Fibroblast of mammary gland (primary cell): ENCODE measurements around the gene INHBC.

Source experiments
- DNase-seq: peaks from one replicate; pipeline ENCODE4 v3.0.0-alpha.2; 2010; ENCODE audit warnings: low read depth
- H3K4me3 ChIP-seq: 2 replicates; pipeline ENCODE4 v1.5.1; 2011; ENCODE audit warnings: low read depth, mild to moderate bottlenecking, low read length, moderate library complexity; ENCODE audit not compliant: control insufficient read depth
- TF ChIP-seq, protein P1 (sequence below): conservative IDR thresholded peaks from 2 replicates; pipeline ENCODE4 v1.5.1; 2011; ENCODE audit warnings: low read depth, low read length, inconsistent platforms; ENCODE audit not compliant: control insufficient read depth, insufficient read depth

INHBC gene

DNA sequence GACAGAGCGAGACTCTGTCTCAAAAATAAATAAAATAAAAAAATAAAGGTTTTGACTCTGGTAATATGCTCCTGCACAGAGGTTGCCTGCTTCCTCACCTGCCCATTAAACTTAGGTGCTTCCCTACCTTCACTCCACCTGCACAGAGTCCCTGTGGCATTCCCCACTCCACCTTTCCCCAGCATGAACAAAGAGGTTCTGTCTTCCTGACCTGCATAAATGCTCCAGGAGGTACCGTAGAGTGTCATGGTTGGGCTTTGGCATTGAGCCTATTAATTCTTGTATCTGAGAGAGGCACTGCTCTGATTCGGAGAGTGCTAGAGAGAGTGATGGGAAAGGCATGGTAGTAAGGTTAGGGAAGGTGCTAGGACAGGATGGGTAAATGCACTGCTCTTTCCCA, 38.8 kb downstream of the INHBC start:
- TF ChIP-seq, protein P1, sequence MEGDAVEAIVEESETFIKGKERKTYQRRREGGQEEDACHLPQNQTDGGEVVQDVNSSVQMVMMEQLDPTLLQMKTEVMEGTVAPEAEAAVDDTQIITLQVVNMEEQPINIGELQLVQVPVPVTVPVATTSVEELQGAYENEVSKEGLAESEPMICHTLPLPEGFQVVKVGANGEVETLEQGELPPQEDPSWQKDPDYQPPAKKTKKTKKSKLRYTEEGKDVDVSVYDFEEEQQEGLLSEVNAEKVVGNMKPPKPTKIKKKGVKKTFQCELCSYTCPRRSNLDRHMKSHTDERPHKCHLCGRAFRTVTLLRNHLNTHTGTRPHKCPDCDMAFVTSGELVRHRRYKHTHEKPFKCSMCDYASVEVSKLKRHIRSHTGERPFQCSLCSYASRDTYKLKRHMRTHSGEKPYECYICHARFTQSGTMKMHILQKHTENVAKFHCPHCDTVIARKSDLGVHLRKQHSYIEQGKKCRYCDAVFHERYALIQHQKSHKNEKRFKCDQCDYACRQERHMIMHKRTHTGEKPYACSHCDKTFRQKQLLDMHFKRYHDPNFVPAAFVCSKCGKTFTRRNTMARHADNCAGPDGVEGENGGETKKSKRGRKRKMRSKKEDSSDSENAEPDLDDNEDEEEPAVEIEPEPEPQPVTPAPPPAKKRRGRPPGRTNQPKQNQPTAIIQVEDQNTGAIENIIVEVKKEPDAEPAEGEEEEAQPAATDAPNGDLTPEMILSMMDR, result no peak
- H3K4me3 ChIP-seq, result no peak overlapping the region
- DNase-seq, result no peak

DNA sequence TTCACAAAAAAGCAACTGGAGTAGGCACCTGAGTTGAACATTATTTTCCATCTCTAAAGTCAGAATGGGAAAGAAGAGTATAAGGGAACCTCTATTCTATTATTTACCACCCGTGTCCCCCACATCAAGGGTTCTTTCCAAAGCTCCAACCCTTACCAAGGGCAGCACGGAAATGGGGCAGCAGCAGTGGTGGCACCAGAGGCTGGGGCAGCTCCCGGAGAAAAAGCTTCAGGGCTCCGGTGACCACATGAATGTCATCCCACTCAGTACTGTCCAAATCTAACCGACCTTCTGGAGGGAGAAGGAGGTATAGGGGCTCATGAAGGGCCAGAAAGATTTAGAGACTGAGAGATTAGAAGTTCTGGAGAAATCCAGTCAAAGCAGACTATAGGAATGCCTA, 39.3 kb downstream of the INHBC start:
- DNase-seq, result no peak
- H3K4me3 ChIP-seq, result no peak overlapping the region
- TF ChIP-seq, protein P1, result no peak

GRCh38 chr12:57474430-57474829, 39.8 kb downstream of the INHBC start:
- TF ChIP-seq, protein P1, result no peak
- DNase-seq, result no peak
- no peak overlapping the region for H3K4me3 ChIP-seq

DNA sequence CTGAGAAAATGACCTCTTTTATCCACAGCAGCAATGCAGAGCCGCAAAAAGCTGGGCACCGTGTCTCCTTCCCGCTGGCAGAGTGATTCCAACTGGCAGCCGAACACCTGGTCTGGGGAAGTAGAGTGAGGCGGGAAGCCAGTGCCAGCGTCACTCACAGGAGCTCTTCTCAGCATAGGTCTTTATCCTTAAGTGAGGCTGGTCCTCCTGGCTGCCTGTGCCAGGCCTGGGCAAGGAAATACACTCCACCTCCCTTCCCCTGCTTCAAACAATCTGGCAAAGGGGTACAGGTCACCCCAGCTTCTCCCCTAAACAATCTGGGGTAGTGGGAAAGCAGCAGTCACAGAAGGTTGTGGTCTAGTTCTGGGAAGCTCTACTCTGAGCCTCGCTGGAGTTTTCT, 40.3 kb downstream of the INHBC start:
- no peak overlapping the region for H3K4me3 ChIP-seq
- TF ChIP-seq, protein P1, result no peak
- no peak for DNase-seq

DNA sequence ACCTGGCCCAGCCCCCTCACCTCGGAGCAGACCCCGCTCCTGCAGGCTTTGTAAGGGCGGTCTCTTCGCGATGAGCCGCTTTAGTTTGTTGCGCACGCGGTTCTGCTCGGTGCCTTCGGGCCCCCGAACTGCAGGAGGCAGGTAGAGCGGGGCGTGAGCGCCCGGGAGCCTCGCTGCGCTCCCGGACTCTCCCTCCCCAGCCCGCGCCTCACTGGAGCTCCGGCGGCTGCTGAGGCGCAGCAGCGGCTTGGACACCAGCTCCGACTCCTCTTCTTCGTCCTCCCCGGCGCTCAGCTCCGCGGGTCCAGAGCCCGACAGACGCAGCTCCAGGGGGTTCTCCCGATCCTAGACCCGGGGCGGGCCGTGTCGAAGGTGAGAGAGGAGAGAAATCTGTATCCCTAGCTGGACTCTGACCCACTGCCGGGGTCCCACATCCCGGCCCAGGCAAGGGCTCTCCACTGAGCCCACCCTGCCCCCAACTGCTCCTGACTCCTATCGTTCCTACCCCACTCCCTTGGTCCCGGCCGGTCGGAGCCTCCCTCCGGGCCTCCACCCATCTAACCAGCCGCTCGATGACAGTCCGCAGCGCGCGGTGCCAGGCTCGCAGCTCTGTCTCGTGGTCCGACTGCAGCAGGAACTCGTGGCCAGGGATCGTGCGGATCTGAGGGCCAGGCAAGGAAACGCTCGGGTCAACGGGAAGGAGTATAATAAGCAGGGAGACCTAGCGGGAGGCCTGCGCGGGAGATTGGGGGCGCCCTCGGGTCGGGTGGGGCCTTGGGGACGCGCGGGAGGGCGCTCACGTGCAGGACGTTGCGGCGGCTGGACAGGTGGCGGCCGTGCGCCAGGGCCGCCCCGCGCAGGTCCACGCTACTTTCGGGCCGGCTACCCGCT, 40.9 kb downstream of the INHBC start:
- peak; percentile 21 for DNase-seq
- TF ChIP-seq, protein P1, result no peak
- no peak overlapping the region for H3K4me3 ChIP-seq

DNA sequence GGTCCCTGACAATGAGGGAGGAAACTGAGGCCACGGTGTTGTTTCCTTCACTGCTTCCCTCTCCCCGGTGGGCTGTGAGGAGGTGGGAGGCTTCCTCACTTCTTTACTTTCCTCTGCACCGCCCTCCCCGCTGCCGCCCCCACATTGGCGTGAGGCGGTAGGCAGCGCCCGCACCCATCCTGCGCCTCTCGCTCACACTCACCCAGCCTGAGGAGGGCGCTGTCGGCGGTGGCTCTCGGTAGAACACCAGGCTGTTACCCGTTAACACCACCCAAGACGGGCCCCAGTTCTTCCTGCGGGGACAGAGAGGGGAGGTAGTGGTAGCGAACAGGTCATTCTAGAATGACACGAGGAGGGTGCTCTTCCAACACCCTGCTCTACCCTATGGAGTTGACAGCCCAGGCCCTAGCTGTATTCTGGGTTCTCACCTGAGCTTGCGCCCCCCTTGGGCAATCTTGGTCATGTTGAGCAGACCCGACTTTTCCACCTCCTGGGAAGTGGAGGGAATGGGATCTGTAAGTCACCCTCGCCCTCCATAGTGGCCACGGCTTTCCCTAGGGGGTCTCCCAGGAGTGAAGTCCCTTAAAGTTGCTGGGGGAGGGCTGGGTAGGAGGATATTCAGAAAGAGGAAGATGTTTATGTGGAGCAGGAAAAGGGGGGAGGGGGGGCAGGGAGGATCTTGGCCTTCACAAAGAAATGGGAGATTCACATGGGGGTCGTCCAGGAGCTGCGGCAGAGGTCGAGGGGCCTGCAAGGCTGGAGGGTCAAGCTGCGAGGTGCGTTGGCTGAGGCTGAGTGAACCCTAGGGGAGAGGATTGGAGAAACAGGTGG, 41.8 kb downstream of the INHBC start:
- DNase-seq, result no peak

More for the DNA sequence above, 41.8 kb downstream of the INHBC start:
- no peak overlapping the region for H3K4me3 ChIP-seq
- TF ChIP-seq, protein P1, result no peak
